H1 (cell line): ENCODE measurements around the gene ADA. TPM values are rescaled to one million over a fixed set of nuclear protein-coding genes. Genes with fewer than 3 reads are reported as not detected.

ENCODE experiments used
- CTCF ChIA-PET: fragments of 300-600 bp; sonication (Branson Sonifier 250); formaldehyde crosslinking; loops from one replicate; lab custom pipeline; 2021; ENCODE audit not compliant: partially characterized antibody; lab: Charles Lee
- POLR2A ChIA-PET: fragments of 300-600 bp; sonication (Branson Sonifier 250); formaldehyde crosslinking; loops from one replicate; lab custom pipeline; 2021; ENCODE audit warnings: inconsistent platforms; ENCODE audit not compliant: partially characterized antibody; lab: Charles Lee
- DNase-seq, 2 experiments: peaks; one replicate each; pipeline versions ENCODE4 v3.0.0 to v3.0.0-alpha.2; 2010 to 2022; ENCODE audit warnings: low spot score in 2 of 2, low read depth in 1 of 2, mixed read lengths in 1 of 2
- FAIRE-seq: peaks from 2 replicates; lab custom pipeline; 2011; peaks lifted over from hg19 to GRCh38; lab: Jason Lieb, UNC
- H2AFZ ChIP-seq: 2 replicates; pipeline ENCODE4 v1.8.1; 2012; ENCODE audit warnings: low read length, inconsistent platforms
- H2AK5ac ChIP-seq: 2 replicates; pipeline ENCODE4 v1.6.1; 2013; ENCODE audit warnings: low read depth, low read length
- H2BK120ac ChIP-seq: replicated peaks from 2 replicates; pipeline ENCODE3; 2013; ENCODE audit warnings: low read depth, low read length, inconsistent platforms
- H2BK12ac ChIP-seq: 2 replicates; pipeline ENCODE4 v1.6.1; 2013; ENCODE audit warnings: low read depth, low read length
- H2BK15ac ChIP-seq: 2 replicates; pipeline ENCODE4 v1.6.1; 2013; ENCODE audit warnings: low read length
- H2BK20ac ChIP-seq: 2 replicates; pipeline ENCODE4 v1.6.1; 2013; ENCODE audit warnings: low read length
- H2BK5ac ChIP-seq: 2 replicates; pipeline ENCODE4 v1.6.1; 2013; ENCODE audit warnings: low read depth, low read length
- H3K14ac ChIP-seq: 2 replicates; pipeline ENCODE4 v1.6.1; 2013; ENCODE audit warnings: inconsistent platforms; ENCODE audit not compliant: insufficient read length
- H3K18ac ChIP-seq: 2 replicates; pipeline ENCODE4 v1.6.1; 2013; ENCODE audit warnings: low read length; ENCODE audit errors: extremely low read depth
- H3K23ac ChIP-seq: 2 replicates; pipeline ENCODE4 v1.6.1; 2013; ENCODE audit warnings: inconsistent platforms; ENCODE audit not compliant: insufficient read length
- H3K23me2 ChIP-seq: 2 replicates; pipeline ENCODE4 v1.6.1; 2013; ENCODE audit warnings: low read depth, low read length
- H3K27ac ChIP-seq: 2 replicates; pipeline ENCODE4 v1.6.1; 2011; ENCODE audit warnings: low read depth, low read length, inconsistent platforms
- H3K27me3 ChIP-seq, 4 experiments: replicated peaks in 1 of 4; 1 replicate in 1 of 4; 2 replicates in 3 of 4; pipeline versions ENCODE4 v1.6.1 to v1.8.1; 2011 to 2013; ENCODE audit warnings: low read length in 3 of 4, mild to moderate bottlenecking in 3 of 4, inconsistent platforms in 2 of 4, mixed read lengths in 2 of 4, moderate library complexity in 1 of 4; ENCODE audit not compliant: control insufficient read depth in 3 of 4, insufficient read depth in 3 of 4; ENCODE audit errors: extremely low read depth in 1 of 4
- H3K36me3 ChIP-seq, 4 experiments: 2 replicates each; pipeline versions ENCODE4 v1.6.1 to v1.8.1; 2011 to 2013; ENCODE audit warnings: mild to moderate bottlenecking in 4 of 4, low read length in 3 of 4, moderate library complexity in 2 of 4, control low read depth in 1 of 4, inconsistent platforms in 1 of 4; ENCODE audit not compliant: insufficient read depth in 4 of 4, control insufficient read depth in 2 of 4
- H3K4ac ChIP-seq: replicated peaks from 2 replicates; pipeline ENCODE3; 2013; ENCODE audit warnings: low read length, low read depth, mixed read lengths, inconsistent platforms; ENCODE audit not compliant: insufficient read length
- H3K4me1 ChIP-seq, 4 experiments: replicated peaks in 1 of 4; 1 replicate in 1 of 4; 2 replicates in 3 of 4; pipeline versions ENCODE4 v1.6.1 to v1.8.1; 2011 to 2013; ENCODE audit warnings: low read length in 3 of 4, inconsistent platforms in 2 of 4, mixed read lengths in 1 of 4; ENCODE audit not compliant: insufficient read depth in 4 of 4, control insufficient read depth in 3 of 4
- H3K4me2 ChIP-seq, 2 experiments: 2 replicates each; pipeline versions ENCODE4 v1.6.1 to v1.8.1; 2011 to 2013; ENCODE audit warnings: low read depth in 2 of 2, low read length in 2 of 2, control low read depth in 1 of 2, inconsistent platforms in 1 of 2, mild to moderate bottlenecking in 1 of 2; ENCODE audit not compliant: insufficient read depth in 1 of 2
- H3K4me3 ChIP-seq, 4 experiments: fragments of 200-600, 300-600 bp in 1 of 4; sonication (generic), shearing (Covaris generic), sonication (Bioruptor Twin) in 1 of 4; 2 replicates each; pipeline versions ENCODE4 v1.5.1 to v1.8.1; 2011 to 2016; ENCODE audit warnings: low read length in 4 of 4, low read depth in 3 of 4, control low read depth in 2 of 4, inconsistent platforms in 2 of 4, mild to moderate bottlenecking in 2 of 4, mixed read lengths in 1 of 4, moderate library complexity in 1 of 4; ENCODE audit not compliant: insufficient read depth in 2 of 4; ENCODE audit errors: extremely low read depth in 1 of 4
- H3K56ac ChIP-seq: replicated peaks from 2 replicates; pipeline ENCODE3; 2013; ENCODE audit warnings: low read depth, mild to moderate bottlenecking, mixed read lengths, low read length, inconsistent platforms; ENCODE audit not compliant: insufficient read length
- H3K79me1 ChIP-seq: 2 replicates; pipeline ENCODE4 v1.6.1; 2013; ENCODE audit warnings: low read depth, low read length, control low read depth
- H3K79me2 ChIP-seq, 2 experiments: 2 replicates each; pipeline versions ENCODE4 v1.6.1 to v1.8.1; 2012 to 2013; ENCODE audit warnings: low read length in 2 of 2, mild to moderate bottlenecking in 2 of 2, inconsistent platforms in 1 of 2; ENCODE audit not compliant: insufficient read depth in 2 of 2, control insufficient read depth in 1 of 2
- H3K9ac ChIP-seq, 4 experiments: replicated peaks in 1 of 4; 1 replicate in 1 of 4; 2 replicates in 3 of 4; pipeline versions ENCODE4 v1.6.1 to v1.8.1; 2011 to 2013; ENCODE audit warnings: low read depth in 3 of 4, low read length in 3 of 4, control low read depth in 2 of 4, mild to moderate bottlenecking in 2 of 4, moderate library complexity in 2 of 4, inconsistent platforms in 1 of 4; ENCODE audit errors: extremely low read depth in 1 of 4
- H3K9me3 ChIP-seq, 2 experiments: 2 replicates each; pipeline versions ENCODE4 v1.6.1 to v1.8.1; 2012 to 2013; ENCODE audit warnings: mild to moderate bottlenecking in 2 of 2, moderate library complexity in 2 of 2, control low read depth in 1 of 2, inconsistent platforms in 1 of 2, low read depth in 1 of 2, low read length in 1 of 2, mixed read lengths in 1 of 2; ENCODE audit not compliant: insufficient read depth in 2 of 2
- H4K20me1 ChIP-seq, 2 experiments: replicated peaks in 1 of 2; 2 replicates each; pipeline versions ENCODE3 to v1.8.1; 2011 to 2013; ENCODE audit warnings: inconsistent platforms in 2 of 2, low read length in 2 of 2, mild to moderate bottlenecking in 1 of 2; ENCODE audit not compliant: insufficient read depth in 2 of 2, control insufficient read depth in 1 of 2
- H4K5ac ChIP-seq: 2 replicates; pipeline ENCODE4 v1.6.1; 2013; ENCODE audit warnings: low read length, low read depth, mixed read lengths, inconsistent platforms; ENCODE audit not compliant: insufficient read length
- H4K8ac ChIP-seq: 2 replicates; pipeline ENCODE4 v1.8.0; 2013; ENCODE audit warnings: mild to moderate bottlenecking, moderate library complexity, low read length, inconsistent platforms; ENCODE audit not compliant: insufficient read depth; ENCODE audit errors: extremely low read depth
- H4K91ac ChIP-seq: replicated peaks from 2 replicates; pipeline ENCODE3; 2013; ENCODE audit warnings: low read length, mixed read lengths, inconsistent platforms; ENCODE audit not compliant: insufficient read length
- E2F6 ChIP-seq: IDR thresholded peaks from 2 replicates; pipeline ENCODE4 v1.6.1; 2012; ENCODE audit warnings: inconsistent platforms
- KDM4A ChIP-seq: IDR thresholded peaks from one replicate; pipeline ENCODE4 v1.7.1; 2012; ENCODE audit warnings: low read depth, mild to moderate bottlenecking, moderate library complexity, low read length, inconsistent platforms; ENCODE audit not compliant: severe bottlenecking
- SIN3A ChIP-seq, 2 experiments: IDR thresholded peaks in 1 of 2; conservative IDR thresholded peaks in 1 of 2; 2 replicates each; pipeline ENCODE4 v1.6.1; 2011 to 2012; ENCODE audit warnings: low read length in 2 of 2, improper control_type of control experiment in 1 of 2, low read depth in 1 of 2, mild to moderate bottlenecking in 1 of 2
- WGBS, 2 experiments: shearing (Covaris generic) in 1 of 2; methylation state at CpG; one replicate each; pipeline versions ENCODE4 v1.1.6 to v1.1.7; 2013 to 2015; ENCODE audit warnings: low lambda C conversion rate in 2 of 2, mixed read lengths in 2 of 2, inconsistent platforms in 1 of 2, low coverage in 1 of 2, missing lambda C conversion rate in 1 of 2; ENCODE audit not compliant: insufficient replicate concordance in 2 of 2, insufficient coverage in 1 of 2, insufficient read length in 1 of 2; ENCODE audit errors: extremely low coverage in 1 of 2, missing lambda C conversion rate in 1 of 2; 5-methylcytosine and 5-hydroxymethylcytosine counted together
- polyA plus RNA-seq, 7 experiments: library from polyadenylated mRNA; depleted of rRNA in 3 of 7; stranded (reverse) in 5 of 7; unstranded in 2 of 7; fragments of >200 nt in 5 of 7; fragments of 200-250 nt in 2 of 7; gene quantifications; 1 replicate in 5 of 7; 2 replicates in 1 of 7; 4 replicates in 1 of 7; pipeline versions ENCODE4 v1.2.1 to v1.2.3, GENCODE V29; 2011 to 2013; ENCODE audit warnings: missing spikeins in 2 of 7, mixed read lengths in 2 of 7
- total RNA-seq: library from RNA; stranded (reverse); fragmentation: NEBNext Ultra II Directional; extraction: Animal tissue kit (Norgen Biotek cat#: 25700); gene quantifications from 2 replicates; pipeline ENCODE4 v1.2.1, GENCODE V29; 2021

Gene ADA
- total and polyA plus RNA-seq, 2 of the 8 experiments (the other 6 are each of a cell fraction or from before 2014, with no cell fraction given), result 19.9 to 32.8 TPM

- ChIA-PET CTCF (interaction anchor here (1.1 to 1.7 kb wide), 5 partner anchors 9 to 76 kb away, joined by 3 to 5 read pairs (median 5); no protein-coding TSS in a partner anchor), POLR2A (no interaction called here)
- TF ChIP-seq KDM4A, result no peak
- TF ChIP-seq SIN3A (conservative IDR thresholded peaks at IDR 0.05 in 1 of 2, IDR thresholded peaks at IDR 0.05 in 1 of 2; ENCODE audit: low read depth in 1 of 2, low read length in 2 of 2), result no peak
- TF ChIP-seq E2F6, result no peak
These were observed 15.6 kb downstream of the ADA start for GRCh38 chr20:44635877-44636276.

More at GRCh38 chr20:44635877-44636276, 15.6 kb downstream of the ADA start:
- H2AFZ ChIP-seq, result no peak overlapping the region
- no peak overlapping the region for H2BK5ac ChIP-seq
- H2BK15ac ChIP-seq, result no peak overlapping the region
- no peak overlapping the region for H3K4me3 ChIP-seq
- no peaks in the 10 kb centered on the region for H4K20me1 ChIP-seq
- FAIRE-seq (no peak), DNase-seq (no peak)
- H3K14ac ChIP-seq, result no peak overlapping the region
- no peak overlapping the region for H3K23ac ChIP-seq
- no peaks in the 10 kb centered on the region for H3K23me2 ChIP-seq
- no peaks in the 10 kb centered on the region for H3K4me1 ChIP-seq
- H3K27ac ChIP-seq, result no peak overlapping the region
- no peaks in the 10 kb centered on the region for H3K9me3 ChIP-seq
- H2BK12ac ChIP-seq, result no peak overlapping the region
- no peak overlapping the region for H3K56ac ChIP-seq
- WGBS, 2 experiments, result 82% methylated on average over 4 of the region's 4 CpGs; no CpG with 5 or more reads in 1 of the 2 experiments
- H3K36me3 ChIP-seq, result peaks cover 0 to 2% (median 0%) of the 10 kb centered on the region in 4 experiments; a peak in 1 of 8 replicates
- no peak overlapping the region for H4K5ac ChIP-seq
- H4K8ac ChIP-seq, result no peak overlapping the region
- no peak overlapping the region for H2BK120ac ChIP-seq
- H2BK20ac ChIP-seq, result no peak overlapping the region
- no peak overlapping the region for H3K9ac ChIP-seq
- no peak overlapping the region for H2AK5ac ChIP-seq
- no peak overlapping the region for H3K4ac ChIP-seq
- H4K91ac ChIP-seq, result no peak overlapping the region
- H3K79me1 ChIP-seq, result no peaks in the 10 kb centered on the region; the same call in 1 of the 2 replicates
- H3K18ac ChIP-seq, result no peak overlapping the region
- no peaks in the 10 kb centered on the region for H3K79me2 ChIP-seq
- no peaks in the 10 kb centered on the region for H3K27me3 ChIP-seq
- no peak overlapping the region for H3K4me2 ChIP-seq
